Ecto neural progenitor cell (in vitro differentiated cells): Measurements from ENCODE around the gene VANGL1.
"Not testable (repeated sequence)": the region's sequence is repeated elsewhere in the genome, so short reads cannot be mapped to it uniquely, and the experiment has no call there.

Experiments
- DNase-seq: peaks from one replicate; pipeline ENCODE4 v3.0.0-alpha.2; 2018; ENCODE audit warnings: low spot score

VANGL1 gene

DNA sequence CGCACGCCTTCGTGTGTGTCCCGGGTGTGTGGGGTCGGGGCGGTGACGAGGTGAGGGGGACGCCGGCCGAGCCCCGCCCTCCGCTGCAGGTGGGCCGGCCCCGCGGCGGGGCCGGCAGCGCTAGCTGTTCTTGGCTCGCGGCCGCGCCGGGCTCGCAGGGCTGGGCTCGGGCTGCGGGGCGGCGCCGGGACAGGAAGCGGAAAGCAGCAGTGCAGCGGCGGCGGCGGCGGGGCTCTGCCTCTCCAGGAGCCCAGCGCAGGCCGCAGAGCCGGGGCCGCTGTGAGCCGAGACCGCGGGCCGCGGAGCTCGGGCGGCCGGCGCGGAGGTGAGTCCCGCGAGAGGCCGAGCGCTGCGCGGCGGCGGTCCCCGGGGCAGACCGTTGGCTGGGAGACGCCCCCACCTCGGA, at the start of gene VANGL1:
VANGL1 (plus strand) TSS at position 209 of the 406 bp plus-strand sequence. CDS start 9,444 bp downstream, outside the sequence.
- peak; percentile 71 for DNase-seq

DNA sequence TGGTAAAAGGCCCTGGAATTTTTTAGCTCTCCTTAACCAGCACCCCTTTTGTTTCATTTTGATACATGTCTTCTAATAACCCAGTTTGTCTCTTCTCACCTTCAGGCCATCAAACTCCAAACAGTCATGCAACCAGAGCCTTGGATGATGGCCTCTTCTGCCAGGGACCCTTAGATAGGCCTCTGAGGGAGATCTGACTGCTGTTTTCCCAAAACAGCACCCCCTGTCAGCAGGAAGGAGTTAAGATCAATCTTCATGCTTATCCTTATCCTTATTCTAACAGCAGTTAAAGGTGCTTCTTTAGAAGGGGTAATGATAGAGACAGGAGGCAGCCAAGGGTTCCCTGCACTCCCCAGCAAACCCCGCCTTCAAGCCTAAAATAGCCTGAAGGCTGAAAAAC, 49.5 kb upstream of the VANGL1 start:
- DNase-seq, result no peak

DNA sequence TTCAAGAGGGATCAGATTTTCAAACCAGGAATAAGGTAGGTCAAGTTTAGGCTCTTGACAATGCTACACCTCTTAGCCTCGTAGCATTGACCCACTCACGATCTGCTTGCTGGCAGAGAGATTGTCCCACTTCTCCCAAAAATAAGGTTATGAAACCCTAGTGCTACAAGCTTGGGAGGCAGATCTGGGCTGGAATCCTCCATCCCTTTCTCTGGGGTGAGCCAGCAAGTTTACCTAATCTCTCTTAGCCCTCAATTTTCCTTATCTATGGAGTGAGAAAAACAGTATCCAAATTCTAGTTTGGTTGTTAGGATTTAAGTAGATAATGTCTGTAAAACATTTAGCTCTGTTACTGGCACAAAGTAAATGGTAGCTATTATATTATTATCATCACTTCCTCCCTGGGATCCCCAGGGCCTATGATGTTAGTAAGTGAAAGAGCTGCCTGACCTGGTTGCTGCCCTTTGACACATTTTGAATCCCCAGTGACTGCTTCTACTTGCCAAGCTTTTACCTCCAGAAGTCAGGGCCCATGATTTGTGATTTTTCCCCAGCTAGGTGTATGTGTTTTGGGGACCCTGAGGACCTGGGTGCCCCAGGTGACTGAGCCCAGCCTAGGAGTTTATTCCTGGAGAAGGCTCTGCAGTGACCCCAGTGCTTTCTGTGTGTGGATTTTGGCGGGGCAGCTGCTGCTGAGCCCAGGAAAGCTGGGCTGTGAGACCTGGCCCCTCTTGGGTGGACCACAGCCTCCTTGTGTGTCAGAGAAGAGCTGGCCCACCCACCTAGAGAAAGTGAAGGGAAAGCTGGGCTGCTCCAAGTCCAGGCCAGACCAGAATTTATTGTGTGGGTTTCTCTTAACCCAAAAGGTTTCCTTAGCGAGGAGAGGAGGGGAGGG, 48.2 kb upstream of the VANGL1 start:
- no peak for DNase-seq

DNA sequence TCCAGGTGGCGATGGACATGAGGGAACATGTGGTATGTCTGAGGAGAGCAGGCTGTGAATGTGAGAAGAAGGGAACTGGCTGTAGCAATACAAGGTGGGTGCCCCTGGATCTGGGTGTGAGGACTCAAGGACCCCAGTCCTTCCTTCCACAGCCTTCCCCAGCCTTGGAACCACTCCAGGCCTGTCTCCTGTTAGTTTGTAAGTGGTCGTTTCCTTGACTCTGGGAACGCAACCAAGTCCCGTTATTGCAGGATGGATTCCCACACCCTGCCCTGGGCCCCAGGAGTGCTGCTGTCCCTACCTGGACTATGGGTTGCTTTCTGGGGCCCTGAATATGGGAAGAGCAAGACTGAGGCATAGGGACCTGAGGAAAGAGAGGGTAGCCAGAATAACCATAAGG, 47.2 kb upstream of the VANGL1 start:
- no peak for DNase-seq

DNA sequence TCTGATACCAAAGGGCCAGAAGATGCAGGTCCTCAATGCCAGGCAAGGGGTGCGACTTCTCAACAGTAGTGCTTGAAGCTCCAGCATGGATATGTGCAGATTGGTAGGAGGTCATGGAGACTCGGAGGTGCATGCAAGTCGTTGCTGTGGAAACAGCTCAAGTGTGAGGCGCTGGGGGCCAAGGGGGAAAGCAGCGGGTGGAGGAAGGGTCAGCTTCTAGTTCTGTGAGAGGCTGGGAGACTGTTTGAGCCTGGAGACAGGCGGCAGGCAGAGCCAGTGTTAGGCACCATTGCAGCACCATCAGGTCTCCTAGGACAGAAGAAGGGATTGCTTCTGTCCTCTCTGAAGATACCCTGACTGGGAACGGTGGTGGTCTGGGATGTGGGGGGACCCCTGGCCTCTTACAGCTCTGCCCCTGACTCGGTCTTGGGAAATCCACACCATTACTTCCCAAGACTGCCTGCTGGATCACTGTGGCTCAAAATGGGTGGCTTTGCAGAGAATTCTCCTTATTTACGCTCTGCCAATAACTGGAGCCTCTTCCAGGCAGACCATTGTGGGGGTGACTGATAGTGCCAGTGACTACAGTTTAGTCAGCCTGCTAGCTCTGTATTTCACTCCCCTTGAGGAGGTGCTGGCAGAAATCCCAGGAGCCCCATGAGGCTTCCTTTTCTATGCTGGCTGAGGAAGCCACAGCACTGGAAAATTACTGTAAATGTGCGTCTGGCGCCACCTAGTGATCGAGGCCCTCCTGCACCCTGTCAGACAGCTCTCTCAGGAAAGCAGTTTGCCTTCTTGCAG, 46.3 kb upstream of the VANGL1 start:
- DNase-seq, result peak; percentile 86

DNA sequence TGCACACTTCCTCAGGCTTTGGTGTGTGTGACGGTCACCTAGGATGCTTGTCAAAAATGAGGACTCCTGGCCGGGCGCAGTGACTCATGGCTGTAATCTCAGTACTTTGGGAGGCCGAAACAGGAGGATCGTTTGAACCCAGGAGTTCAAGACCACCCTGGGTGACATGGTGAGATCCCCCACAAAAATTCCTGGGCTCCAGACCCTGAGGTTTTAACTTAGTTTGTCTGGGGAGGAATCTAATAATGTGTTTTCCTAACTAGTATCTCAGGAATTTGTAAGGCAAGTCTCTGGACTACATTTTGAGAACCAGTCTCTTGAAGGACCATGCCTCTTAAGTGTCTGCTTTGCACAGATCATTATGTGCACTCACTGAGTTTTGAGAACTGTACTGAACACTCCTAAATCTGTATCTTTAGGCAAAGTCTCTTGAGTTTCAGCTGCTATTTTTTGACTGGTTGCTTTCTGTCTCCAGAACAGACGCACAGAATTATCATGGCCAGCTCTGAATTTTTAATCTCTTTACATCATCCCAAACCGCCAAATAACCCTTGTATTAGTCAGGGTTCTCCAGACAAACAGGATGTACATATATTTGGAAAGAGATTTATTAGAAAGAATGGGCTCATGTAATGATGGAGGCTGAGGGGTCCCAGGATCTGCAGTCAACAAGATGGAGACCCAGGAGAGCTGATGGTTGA, 45.5 kb upstream of the VANGL1 start:
- no peak for DNase-seq

DNA sequence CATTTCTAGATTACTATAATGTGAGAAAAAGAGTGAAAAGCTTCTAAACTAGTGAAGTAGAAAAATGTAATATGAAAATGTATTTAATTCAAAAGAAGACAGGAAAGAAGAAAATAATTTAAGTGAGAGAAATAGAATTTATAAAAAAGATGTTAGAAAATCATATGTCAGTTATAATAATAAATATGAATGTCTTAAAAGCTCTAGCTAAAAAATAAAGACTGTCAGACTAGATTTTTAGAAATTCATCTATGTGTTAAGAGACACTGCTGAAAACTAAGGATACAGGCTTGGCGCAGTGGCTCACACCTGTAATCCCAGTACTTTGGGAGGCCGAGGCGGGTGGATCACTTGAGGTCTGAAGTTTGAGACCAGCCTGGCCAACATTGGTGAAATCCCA, 37.3 kb upstream of the VANGL1 start:
- DNase-seq, result no peak

DNA sequence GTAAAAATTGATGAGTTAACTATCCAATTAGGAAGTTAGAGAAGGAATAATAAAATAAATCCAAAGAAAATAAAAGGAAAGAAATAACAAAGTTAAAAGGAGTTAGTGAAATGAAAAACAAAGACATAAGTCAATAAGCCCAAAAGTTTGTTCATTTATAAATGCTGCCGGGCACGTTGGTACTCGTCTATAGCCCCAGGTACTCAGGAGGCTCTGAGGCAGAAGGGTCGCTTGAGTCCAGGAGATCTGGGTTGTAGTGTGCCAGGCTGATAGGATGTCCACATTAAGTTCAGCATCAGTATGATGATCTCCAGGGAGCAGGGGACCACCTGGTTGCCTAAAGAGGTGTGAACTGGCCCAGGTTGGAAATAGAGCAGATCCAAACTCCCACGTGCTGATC, 35.5 kb upstream of the VANGL1 start:
- no peak for DNase-seq

DNA sequence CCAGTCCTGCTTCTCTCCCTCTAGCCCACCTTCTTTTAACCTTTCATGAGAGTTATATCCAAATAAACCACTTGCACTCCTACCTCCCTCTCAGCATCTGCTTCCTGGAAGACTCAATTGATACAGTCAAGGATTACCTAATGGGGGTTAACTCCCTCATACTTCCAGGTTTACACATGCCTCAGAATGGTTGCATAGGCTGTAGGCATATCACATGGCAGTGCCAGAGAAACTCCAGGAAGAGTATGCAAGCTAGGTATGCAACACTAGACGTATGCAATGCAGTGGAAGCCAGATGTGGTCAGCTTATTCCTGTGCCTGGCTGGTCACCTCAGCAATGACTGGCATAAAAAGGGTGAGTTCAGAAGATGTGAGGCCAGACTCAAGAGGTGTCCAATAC, 32.7 kb upstream of the VANGL1 start:
- DNase-seq, result no peak

DNA sequence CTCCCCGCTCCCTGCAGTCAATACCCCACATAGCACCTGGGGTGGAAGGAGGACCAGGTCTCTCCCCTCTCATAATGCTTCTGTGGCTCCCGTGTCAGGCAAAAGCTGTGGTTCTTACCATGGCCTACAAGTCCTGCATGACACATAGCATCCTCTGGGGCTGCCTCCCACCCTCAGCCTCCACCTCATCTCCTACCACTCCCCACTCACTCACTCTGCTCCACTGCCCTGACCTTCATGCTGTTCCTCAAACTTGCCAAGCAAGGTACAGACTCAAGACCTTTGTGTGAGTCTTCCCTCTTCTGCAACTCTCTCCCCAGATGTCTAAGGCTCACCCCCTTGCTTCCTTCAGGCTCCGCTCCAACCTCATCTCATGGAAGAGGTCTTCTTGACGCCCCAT, 28.0 kb upstream of the VANGL1 start:
- no peak for DNase-seq

DNA sequence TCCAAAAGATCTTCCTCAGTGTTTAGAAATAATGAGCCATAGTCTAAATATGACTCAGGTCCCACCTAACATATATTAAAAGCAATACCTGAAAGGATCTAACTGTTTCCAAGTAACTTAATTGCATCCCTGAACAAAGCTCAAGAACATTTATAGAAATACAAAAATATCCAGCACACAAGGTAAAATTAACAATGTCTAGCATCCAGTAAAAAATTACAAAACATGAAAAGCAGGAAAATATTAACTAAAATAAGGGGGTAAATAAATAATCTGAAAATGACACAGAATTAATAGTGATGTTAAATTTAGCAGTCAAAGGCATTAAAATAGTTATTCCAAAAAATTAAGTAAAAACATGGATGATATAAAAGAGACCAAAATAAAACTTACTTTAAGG, 21.3 kb upstream of the VANGL1 start:
- no peak for DNase-seq

DNA sequence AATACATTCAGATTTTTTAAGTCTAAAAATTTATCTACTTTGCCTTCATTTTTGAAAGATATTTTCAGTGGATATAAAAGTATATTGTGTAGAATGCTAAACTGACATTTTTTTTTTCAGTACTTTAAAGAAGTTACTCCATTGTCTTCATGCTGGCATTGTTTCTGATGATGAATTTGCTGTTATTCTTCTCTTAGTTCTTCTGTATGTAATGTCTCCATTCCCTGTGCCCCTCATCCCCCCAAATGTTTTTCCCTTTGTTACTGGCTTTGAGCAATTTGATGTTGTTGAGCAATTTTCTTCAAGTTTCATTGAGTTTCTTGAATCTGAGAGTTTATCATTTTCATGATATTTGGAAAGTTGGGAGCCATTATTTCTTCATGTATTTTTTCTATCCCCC, 20.8 kb upstream of the VANGL1 start:
- no peak for DNase-seq

DNA sequence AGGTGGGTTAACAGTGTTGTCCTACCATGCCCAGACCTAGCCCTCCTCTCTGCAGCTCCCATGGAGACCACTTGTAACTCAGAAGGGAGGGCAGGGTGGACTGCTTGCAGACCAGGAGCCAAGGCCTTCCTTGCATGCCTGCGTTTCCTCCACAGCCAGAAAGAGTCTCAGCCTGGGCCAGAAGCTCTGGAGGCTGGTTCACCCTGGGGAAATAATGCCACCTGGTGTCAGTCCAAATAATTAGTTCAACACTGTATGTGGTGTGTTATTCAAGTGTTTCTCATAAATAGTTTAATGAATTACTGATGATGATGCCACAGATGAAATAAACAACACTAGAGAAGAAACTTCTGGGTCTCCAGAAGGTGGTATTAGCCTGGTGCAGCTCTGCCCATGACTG, 16.9 kb upstream of the VANGL1 start:
- no peak for DNase-seq

DNA sequence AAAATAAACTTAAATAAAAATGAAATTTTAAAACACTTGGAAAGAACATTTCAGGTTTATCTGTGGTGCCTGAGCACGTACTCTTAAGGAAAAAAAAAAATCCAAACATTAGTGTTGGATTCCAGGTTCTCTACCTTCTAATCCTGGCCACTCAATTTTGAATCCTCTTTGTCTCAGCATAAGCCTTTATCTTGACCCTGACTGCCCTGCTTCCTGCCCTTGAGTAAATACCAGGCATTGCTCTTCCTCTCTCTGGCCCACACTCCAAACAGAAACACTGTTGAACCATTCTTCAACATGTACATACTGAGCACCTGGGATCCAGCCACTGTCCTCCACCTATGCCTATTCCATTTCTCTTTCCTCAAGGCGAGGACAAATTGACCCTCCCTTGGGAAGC, 11.4 kb upstream of the VANGL1 start:
- no peak for DNase-seq

DNA sequence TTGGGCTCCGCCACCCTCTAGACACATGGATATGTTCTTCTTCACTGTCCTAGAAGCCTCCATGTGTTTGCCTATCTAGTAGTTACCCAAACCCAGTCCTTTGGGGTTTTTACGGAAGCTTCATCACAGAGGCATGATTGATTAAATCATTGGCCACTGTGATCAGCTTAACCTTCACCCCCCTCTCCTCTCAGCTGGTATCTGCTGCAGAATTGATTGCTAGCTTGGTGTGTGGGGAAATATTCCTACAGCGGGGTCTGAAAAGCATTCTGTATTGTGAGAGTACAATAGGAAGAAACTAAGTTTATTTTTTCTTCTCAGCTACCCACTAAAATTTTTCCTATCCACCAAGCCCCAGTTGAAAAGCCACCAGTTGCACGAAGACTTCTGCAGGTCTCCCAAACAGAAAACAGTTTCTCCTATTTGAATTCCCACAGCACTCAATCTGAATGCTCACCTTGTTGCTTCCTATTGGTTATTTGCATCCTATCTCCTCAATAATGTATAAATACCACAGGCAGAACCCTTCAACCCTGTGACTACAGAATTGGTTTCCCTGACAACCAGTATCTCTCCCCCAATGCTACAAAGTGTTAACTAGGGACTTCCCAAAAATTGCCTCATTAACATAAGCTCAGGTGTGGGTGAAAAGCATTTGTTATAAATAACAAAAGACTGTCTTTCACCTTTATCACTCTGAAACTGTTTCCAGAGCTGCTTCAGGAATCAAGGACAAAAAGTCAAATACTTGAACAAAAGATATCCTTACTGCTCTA, 9.3 kb upstream of the VANGL1 start:
- DNase-seq, result no peak

DNA sequence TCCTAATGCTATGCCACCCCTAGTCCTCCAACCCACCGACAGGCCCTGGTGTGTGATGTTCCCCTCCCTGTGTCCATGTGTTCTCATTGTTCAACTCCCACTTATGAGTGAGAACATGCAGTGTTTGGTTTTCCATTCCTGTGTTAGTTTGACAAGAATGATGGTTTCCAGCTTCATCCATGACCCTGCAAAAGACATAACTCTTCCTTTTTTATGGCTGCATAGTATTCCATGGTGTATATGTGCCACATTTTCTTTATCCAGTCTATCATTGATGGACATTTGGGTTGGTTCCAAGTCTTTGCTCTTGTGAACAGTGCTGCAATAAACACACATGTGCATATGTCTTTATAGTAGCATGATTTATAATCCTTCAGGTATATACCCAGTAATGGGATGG, 8.2 kb upstream of the VANGL1 start:
- DNase-seq, result not testable (repeated sequence)

DNA sequence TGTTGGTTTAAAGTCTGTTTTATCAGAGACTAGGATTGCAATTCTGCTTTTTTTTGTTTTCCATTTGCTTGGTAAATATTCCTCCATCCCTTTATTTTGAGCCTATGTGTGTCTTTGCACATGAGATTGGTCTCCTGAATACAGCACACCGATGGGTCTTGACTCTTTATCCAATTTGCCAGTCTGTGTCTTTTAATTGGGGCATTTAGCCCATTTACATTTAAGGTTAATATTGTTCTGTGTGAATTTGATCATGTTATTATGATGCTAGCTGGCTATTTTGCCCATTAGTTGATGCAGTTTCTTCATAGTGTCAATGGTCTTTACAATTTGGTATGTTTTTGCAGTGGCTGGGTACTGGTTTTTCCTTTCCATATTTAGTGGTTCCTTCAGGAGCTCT, 4.5 kb upstream of the VANGL1 start:
- not testable (repeated sequence) for DNase-seq

DNA sequence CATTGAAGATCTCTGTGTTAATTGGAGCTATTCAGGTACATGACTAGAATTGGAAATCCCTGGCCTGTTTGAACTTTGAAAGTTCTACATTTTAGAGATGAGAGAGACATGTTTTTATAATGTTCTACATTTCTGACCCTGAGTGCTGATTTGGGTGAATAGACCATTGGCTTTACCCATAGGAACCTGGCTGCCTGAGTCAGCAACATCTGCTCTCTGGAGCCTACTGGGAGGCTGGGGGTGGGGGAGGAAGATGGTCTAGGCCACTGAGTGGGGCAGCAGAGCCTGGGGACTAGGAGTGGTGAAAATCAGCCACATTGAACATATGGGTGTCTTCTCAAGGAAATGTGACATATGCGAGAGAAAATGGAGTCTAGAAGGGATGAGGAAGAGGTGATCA, 1.4 kb upstream of the VANGL1 start:
- DNase-seq, result no peak

DNA sequence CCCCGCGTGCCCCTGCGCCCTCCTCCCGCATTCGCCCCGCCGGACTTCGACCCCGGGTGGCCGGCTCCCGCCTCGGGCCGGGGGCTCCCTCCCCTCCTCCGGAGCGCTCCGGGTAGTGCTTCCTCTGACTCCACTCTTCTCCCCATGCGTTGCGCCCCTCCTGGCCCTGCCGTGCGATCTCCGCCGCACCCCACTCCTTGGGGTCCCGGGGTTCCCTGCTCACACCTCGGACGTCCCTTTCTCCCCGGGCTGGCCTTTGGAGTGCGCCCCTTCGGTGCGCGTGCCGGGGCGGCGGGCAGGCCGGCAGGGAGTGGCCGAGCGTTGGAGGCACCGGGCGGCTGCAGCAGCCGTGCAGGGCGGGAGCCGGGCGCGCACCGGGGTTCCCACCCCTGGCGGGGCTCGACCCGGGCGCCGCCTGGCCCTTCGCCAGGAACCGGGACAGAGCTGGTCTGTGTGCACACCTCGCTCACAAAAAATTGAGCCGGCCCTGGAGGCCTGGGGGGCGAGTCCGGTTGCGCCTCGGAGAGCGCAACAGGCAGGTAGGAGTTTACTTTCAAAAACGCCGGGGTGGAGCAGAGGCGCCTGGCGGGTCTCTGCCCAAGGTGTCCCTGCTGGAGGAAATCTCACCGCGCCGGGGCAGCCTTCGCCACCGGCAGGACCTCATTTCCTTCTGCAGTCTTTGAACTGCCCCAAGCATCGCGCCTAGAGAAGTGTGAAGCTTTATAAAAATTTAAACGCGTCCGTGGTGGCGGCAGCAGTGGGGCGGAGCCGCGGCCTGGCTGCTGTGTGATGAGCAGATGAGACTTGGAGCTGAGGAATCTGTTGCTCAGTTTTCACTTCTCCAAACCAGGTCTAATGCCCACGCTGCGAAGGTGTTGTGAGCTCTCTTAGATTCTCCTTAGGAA, 650 bp downstream of the VANGL1 start:
- DNase-seq, result peak; percentile 70

DNA sequence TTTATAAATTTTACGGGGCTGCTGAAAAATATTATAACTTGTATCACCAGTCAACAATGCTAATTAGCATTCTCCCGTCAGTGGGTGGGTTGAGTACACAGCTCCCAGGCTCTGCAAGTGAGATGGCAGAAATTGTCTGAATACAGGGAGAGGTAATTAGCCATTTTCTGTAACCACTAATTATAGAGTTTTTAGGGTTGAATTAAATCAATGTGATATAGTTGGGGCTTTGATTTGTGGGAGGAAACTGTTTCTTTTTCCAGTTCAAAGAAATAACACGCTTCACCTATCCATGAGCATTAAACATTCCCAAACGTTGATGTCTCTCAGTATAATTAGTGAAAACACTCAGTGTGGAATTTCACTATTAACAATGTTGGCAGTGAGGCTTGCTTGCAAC, 1.5 kb downstream of the VANGL1 start:
- no peak for DNase-seq

DNA sequence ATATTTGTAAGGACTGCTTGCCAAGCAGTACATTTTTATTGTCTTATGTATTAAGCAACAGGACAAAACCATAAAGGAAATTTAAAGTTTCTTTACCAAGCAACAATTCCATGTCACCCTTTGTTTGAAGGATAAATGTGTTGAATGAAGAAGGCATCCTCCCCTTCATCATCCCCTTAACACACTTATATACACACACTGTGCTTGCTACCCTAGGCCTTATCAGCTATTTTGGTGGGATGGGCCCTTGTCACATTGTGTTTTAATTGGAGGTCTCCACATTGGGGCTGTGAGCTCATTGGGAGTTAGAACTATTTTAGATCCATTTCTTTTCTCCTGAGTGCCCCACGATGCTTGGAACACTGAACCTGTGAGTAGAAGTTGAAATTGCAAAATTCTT, 1.9 kb downstream of the VANGL1 start:
- DNase-seq, result no peak
